ENCODE results near the gene KSR1. TPM values are rescaled to one million over a fixed set of nuclear protein-coding genes. Genes with fewer than 3 reads are reported as not detected.
"Not testable (repeated sequence)": the region's sequence is repeated elsewhere in the genome, so short reads cannot be mapped to it uniquely, and the experiment has no call there.

The KSR1 gene
- polyA plus RNA-seq, 1 of the 3 experiments (the other 2 are of a cell fraction) = 7.5 TPM

DNA sequence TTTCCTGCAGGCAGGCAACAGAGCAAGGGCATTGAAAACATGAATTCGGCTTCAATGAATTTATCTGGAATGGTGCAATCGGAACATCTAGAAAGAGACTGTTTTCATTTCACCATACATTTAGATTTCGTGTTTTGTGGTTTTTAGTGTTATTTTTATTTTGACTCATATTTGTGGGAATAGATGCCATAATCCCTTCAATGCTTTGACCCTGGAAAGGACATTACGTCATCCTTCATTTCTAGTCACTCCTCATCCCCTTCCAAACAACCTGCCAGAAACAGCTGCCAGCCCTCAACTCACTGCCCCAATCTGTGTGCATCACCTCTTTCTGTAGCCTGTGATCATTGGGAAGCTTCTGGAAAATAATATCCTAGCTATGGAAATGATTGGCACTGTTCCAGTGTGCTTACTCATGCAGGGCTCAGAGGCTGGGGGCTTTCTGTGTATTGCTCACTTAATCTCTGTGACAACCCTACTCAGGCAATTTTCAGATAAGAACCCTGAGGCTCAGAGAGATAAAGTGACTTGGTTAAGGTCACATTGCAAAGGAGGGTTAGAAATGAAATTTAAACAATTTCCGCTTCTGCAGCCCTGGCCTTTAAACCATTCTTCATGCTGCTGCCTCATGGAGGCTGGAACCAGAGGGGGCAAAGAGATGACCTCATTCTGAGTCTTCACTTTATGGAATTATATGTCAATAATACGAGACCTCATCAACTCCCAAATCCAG, 9.5 kb upstream of the KSR1 start (continued):
- TF ChIP-seq SMC3 (IDR thresholded peaks at IDR 0.05; ENCODE audit: low read depth, low read length) (no peak), TAF1 (IDR thresholded peaks at IDR 0.05; ENCODE audit: borderline replicate concordance, low read depth, low read length) (no peak), GABPA (IDR thresholded peaks at IDR 0.05; ENCODE audit: low read depth) (no peak), MXI1 (IDR thresholded peaks at IDR 0.05; ENCODE audit: low read depth, low read length) (no peak), RFX5 (IDR thresholded peaks at IDR 0.05; ENCODE audit: low read length) (no peak), GATA2 (CRISPR knock-in tag; IDR thresholded peaks at IDR 0.05) (no peak)
- TF ChIP-seq, protein P1, sequence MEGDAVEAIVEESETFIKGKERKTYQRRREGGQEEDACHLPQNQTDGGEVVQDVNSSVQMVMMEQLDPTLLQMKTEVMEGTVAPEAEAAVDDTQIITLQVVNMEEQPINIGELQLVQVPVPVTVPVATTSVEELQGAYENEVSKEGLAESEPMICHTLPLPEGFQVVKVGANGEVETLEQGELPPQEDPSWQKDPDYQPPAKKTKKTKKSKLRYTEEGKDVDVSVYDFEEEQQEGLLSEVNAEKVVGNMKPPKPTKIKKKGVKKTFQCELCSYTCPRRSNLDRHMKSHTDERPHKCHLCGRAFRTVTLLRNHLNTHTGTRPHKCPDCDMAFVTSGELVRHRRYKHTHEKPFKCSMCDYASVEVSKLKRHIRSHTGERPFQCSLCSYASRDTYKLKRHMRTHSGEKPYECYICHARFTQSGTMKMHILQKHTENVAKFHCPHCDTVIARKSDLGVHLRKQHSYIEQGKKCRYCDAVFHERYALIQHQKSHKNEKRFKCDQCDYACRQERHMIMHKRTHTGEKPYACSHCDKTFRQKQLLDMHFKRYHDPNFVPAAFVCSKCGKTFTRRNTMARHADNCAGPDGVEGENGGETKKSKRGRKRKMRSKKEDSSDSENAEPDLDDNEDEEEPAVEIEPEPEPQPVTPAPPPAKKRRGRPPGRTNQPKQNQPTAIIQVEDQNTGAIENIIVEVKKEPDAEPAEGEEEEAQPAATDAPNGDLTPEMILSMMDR (IDR thresholded peaks at IDR 0.05) = no peak
- TF ChIP-seq, protein P2, sequence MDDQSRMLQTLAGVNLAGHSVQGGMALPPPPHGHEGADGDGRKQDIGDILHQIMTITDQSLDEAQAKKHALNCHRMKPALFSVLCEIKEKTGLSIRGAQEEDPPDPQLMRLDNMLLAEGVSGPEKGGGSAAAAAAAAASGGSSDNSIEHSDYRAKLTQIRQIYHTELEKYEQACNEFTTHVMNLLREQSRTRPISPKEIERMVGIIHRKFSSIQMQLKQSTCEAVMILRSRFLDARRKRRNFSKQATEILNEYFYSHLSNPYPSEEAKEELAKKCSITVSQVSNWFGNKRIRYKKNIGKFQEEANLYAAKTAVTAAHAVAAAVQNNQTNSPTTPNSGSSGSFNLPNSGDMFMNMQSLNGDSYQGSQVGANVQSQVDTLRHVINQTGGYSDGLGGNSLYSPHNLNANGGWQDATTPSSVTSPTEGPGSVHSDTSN (IDR thresholded peaks at IDR 0.05) = peak; percentile 56

DNA sequence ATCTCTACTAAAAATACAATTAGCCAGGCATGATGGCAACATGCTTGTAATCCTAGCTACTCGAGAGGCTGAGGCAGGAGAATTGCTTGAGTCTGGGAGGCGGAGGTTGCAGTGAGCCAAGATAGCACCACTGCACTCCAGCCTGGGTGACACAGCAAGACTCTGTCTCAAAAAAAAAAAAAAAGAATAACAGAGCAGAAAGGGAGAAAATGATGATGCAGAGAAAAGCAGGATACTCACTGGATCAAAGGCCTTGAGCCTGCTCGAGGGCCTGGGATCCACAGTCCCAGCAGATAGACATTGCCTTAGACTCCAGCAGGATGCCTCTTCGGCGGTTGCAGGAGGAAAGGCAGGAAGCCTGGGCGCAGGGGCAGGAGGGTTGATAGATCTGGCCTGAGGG, 7.7 kb upstream of the KSR1 start:
- H3K27ac ChIP-seq (ENCODE audit: low read depth in 2 of 2, low read length in 1 of 2); H4K20me1 ChIP-seq (ENCODE audit: insufficient read depth); H3K27me3 ChIP-seq (ENCODE audit: insufficient read depth); H2AFZ ChIP-seq (ENCODE audit: low read depth); H3K4me2 ChIP-seq; H3K79me2 ChIP-seq (ENCODE audit: insufficient read depth); H3K4me3 ChIP-seq (ENCODE audit: low read depth in 2 of 2, low read length in 1 of 2); POLR2A ChIA-PET; H3K9me3 ChIP-seq; H3K36me3 ChIP-seq (replicated peaks in 1 of 2; ENCODE audit: control insufficient read depth in 1 of 2, insufficient read depth in 2 of 2, low read length in 1 of 2); DNase-seq; H3K9ac ChIP-seq; H3K9me2 ChIP-seq; H3K4me1 ChIP-seq (ENCODE audit: control insufficient read depth in 1 of 2, insufficient read depth in 2 of 2, low read depth in 1 of 2, low read length in 1 of 2): not testable (repeated sequence)
- CTCF ChIA-PET = interaction anchor here (3.0 to 10.9 kb wide), 2 partner anchors 68 to 150 kb away, joined by 11 to 222 read pairs; no protein-coding TSS in a partner anchor
- WGBS (ENCODE audit: low lambda C conversion rate) = 87% methylated on average over 6 of the region's 6 CpGs
- H3F3A ChIP-seq (replicated peaks; ENCODE audit: insufficient read depth) = peaks cover 14% of the 10 kb centered on the region

DNA sequence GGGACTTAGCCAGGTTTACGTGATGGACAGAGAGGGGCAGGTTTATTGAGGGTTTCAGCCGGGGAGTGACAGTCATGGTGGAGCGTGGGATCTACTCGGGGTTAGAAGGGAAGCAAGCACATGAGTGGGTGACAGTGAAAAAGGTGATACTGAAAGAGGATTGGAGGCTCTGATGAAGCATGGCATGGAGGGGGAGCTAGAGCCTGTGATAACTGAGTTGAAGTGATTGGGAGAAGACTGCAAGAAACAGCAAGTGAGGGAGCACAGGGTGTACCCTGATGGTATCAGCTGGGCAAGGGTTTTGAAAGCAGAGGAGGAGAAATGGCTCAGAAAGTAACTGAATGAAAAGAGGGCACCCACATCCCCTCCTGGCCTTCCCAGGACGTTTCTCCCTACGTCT, 6.7 kb upstream of the KSR1 start:
- no peak overlapping the region for H3K27ac ChIP-seq (ENCODE audit: low read depth in 2 of 2, low read length in 1 of 2)
- no peak overlapping the region for H3K4me3 ChIP-seq (ENCODE audit: low read depth in 2 of 2, low read length in 1 of 2)
- no peaks in the 10 kb centered on the region for H3K9me3 ChIP-seq
- no peak overlapping the region for H3K4me2 ChIP-seq
- H3K9me2 ChIP-seq = no peaks in the 10 kb centered on the region
- H2AFZ ChIP-seq (ENCODE audit: low read depth) = no peak overlapping the region
- H4K20me1 ChIP-seq (ENCODE audit: insufficient read depth) = 0 out of 2 replicates have a peak, but pooled peaks cover 3% of the 10 kb centered on the region
- no peaks in the 10 kb centered on the region for H3K36me3 ChIP-seq (replicated peaks in 1 of 2; ENCODE audit: control insufficient read depth in 1 of 2, insufficient read depth in 2 of 2, low read length in 1 of 2)
- H3K27me3 ChIP-seq (ENCODE audit: insufficient read depth) = no peaks in the 10 kb centered on the region
- ChIA-PET POLR2A (no interaction called here), CTCF (interaction anchor here (3.0 to 10.9 kb wide), 2 partner anchors 69 to 149 kb away, joined by 11 to 222 read pairs; no protein-coding TSS in a partner anchor)
- WGBS (ENCODE audit: low lambda C conversion rate) = 89% methylated on average over 6 of the region's 6 CpGs
- H3K79me2 ChIP-seq (ENCODE audit: insufficient read depth) = no peaks in the 10 kb centered on the region
- H3F3A ChIP-seq (replicated peaks; ENCODE audit: insufficient read depth) = peaks cover 14% of the 10 kb centered on the region
- H3K9ac ChIP-seq = no peak overlapping the region
- DNase-seq = no peak
- H3K4me1 ChIP-seq (ENCODE audit: control insufficient read depth in 1 of 2, insufficient read depth in 2 of 2, low read depth in 1 of 2, low read length in 1 of 2) = peaks cover 0 to 2% of the 10 kb centered on the region in 2 experiments; a peak in 2 of 4 replicates
- TF ChIP-seq, protein P3, sequence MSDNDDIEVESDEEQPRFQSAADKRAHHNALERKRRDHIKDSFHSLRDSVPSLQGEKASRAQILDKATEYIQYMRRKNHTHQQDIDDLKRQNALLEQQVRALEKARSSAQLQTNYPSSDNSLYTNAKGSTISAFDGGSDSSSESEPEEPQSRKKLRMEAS (IDR thresholded peaks at IDR 0.05; ENCODE audit: low read depth) = no peak
- TF ChIP-seq RCOR1 (IDR thresholded peaks at IDR 0.05; ENCODE audit: low read length) (no peak), RFX5 (IDR thresholded peaks at IDR 0.05; ENCODE audit: low read length) (no peak), YY1 (IDR thresholded peaks at IDR 0.05; ENCODE audit: low read depth) (no peak), EZH2phosphoT487 (IDR thresholded peaks at IDR 0.05; ENCODE audit: borderline replicate concordance, low read depth) (no peak), GABPA (IDR thresholded peaks at IDR 0.05; ENCODE audit: low read depth) (no peak), FOXJ3 (CRISPR knock-in tag; IDR thresholded peaks at IDR 0.05) (no peak), RAD21 (IDR thresholded peaks at IDR 0.05; ENCODE audit: low read length) (no peak)
- TF ChIP-seq, protein P4, sequence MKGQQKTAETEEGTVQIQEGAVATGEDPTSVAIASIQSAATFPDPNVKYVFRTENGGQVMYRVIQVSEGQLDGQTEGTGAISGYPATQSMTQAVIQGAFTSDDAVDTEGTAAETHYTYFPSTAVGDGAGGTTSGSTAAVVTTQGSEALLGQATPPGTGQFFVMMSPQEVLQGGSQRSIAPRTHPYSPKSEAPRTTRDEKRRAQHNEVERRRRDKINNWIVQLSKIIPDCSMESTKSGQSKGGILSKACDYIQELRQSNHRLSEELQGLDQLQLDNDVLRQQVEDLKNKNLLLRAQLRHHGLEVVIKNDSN (IDR thresholded peaks at IDR 0.05; ENCODE audit: borderline replicate concordance, low read depth) = no peak
- TF ChIP-seq, protein P5, sequence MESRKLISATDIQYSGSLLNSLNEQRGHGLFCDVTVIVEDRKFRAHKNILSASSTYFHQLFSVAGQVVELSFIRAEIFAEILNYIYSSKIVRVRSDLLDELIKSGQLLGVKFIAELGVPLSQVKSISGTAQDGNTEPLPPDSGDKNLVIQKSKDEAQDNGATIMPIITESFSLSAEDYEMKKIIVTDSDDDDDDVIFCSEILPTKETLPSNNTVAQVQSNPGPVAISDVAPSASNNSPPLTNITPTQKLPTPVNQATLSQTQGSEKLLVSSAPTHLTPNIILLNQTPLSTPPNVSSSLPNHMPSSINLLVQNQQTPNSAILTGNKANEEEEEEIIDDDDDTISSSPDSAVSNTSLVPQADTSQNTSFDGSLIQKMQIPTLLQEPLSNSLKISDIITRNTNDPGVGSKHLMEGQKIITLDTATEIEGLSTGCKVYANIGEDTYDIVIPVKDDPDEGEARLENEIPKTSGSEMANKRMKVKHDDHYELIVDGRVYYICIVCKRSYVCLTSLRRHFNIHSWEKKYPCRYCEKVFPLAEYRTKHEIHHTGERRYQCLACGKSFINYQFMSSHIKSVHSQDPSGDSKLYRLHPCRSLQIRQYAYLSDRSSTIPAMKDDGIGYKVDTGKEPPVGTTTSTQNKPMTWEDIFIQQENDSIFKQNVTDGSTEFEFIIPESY (IDR thresholded peaks at IDR 0.05; ENCODE audit: borderline replicate concordance, low read depth) = no peak
- TF ChIP-seq, protein P1 (IDR thresholded peaks at IDR 0.05) = no peak
